OCI-LY1 (cell line): ENCODE measurements around the gene RWDD3.

Experiments used
- H2AFZ ChIP-seq: fragments of 200-600 bp; sonication (generic), shearing (Covaris generic); 2 replicates; pipeline ENCODE4 v1.6.0; 2014; ENCODE audit warnings: antibody characterized with exemption, mild to moderate bottlenecking, low read length
- H3F3A ChIP-seq: fragments of 200-600 bp; sonication (generic), shearing (Covaris generic); 2 replicates; pipeline ENCODE4 v1.6.0; 2014; ENCODE audit warnings: mild to moderate bottlenecking, antibody characterized with exemption, low read length, moderate library complexity; ENCODE audit not compliant: insufficient read depth
- H3K27ac ChIP-seq: fragments of 200-600 bp; sonication (generic); 2 replicates; pipeline ENCODE4 v1.5.1; 2014; ENCODE audit warnings: low read length, mixed run types, mild to moderate bottlenecking, low read depth; ENCODE audit not compliant: poor library complexity, severe bottlenecking
- H3K27me3 ChIP-seq: fragments of 200-600 bp; sonication (generic); 2 replicates; pipeline ENCODE4 v1.6.0; 2014; ENCODE audit warnings: antibody characterized with exemption, mild to moderate bottlenecking, low read length, moderate library complexity; ENCODE audit not compliant: insufficient read depth
- H3K36me3 ChIP-seq: fragments of 200-600 bp; sonication (generic); 2 replicates; pipeline ENCODE4 v1.6.1; 2014; ENCODE audit warnings: mild to moderate bottlenecking, antibody characterized with exemption, low read length, moderate library complexity, mixed read lengths; ENCODE audit not compliant: insufficient read depth
- H3K4me1 ChIP-seq: fragments of 200-600 bp; sonication (generic); 2 replicates; pipeline ENCODE4 v1.5.1; 2014; ENCODE audit warnings: mild to moderate bottlenecking, low read length, moderate library complexity; ENCODE audit not compliant: insufficient read depth, severe bottlenecking
- H3K4me2 ChIP-seq: fragments of 200-600 bp; sonication (generic), shearing (Covaris generic); 2 replicates; pipeline ENCODE4 v1.6.1; 2014; ENCODE audit warnings: low read length
- H3K4me3 ChIP-seq: fragments of 200-600 bp; sonication (generic); 2 replicates; pipeline ENCODE4 v1.5.1; 2014; ENCODE audit warnings: low read length, low read depth, mild to moderate bottlenecking, mixed read lengths; ENCODE audit not compliant: poor library complexity, severe bottlenecking
- H3K79me2 ChIP-seq: fragments of 200-600 bp; shearing (Covaris generic); 2 replicates; pipeline ENCODE4 v1.6.1; 2016; ENCODE audit warnings: mixed run types, low read length, mixed read lengths; ENCODE audit not compliant: insufficient read depth
- H3K9ac ChIP-seq: fragments of 200-600 bp; sonication (generic), shearing (Covaris generic); 2 replicates; pipeline ENCODE4 v1.6.1; 2014; ENCODE audit warnings: mild to moderate bottlenecking, low read length, mixed read lengths
- H3K9me2 ChIP-seq: fragments of 200-600 bp; sonication (generic), shearing (Covaris generic); 2 replicates; pipeline ENCODE4 v1.6.1; 2014; ENCODE audit warnings: low read depth, mild to moderate bottlenecking, low read length, mixed read lengths
- H3K9me3 ChIP-seq: fragments of 200-600 bp; shearing (Covaris generic); 2 replicates; pipeline ENCODE4 v1.6.1; 2014; ENCODE audit warnings: low read length, mixed read lengths
- H4K20me1 ChIP-seq: fragments of 200-600 bp; sonication (generic), shearing (Covaris generic); 2 replicates; pipeline ENCODE4 v1.6.0; 2016; ENCODE audit warnings: mild to moderate bottlenecking, low read length; ENCODE audit not compliant: insufficient read depth
- EZH2 ChIP-seq: fragments of 200-600 bp; sonication (generic), shearing (Covaris generic); IDR thresholded peaks from 2 replicates; pipeline ENCODE4 v1.8.0; 2017; ENCODE audit warnings: borderline replicate concordance, mixed run types, mild to moderate bottlenecking, antibody characterized with exemption, low read length, moderate library complexity, mixed read lengths
- TF ChIP-seq, protein P1 (sequence below): fragments of 200-600 bp; sonication (generic), shearing (Covaris generic); IDR thresholded peaks from 2 replicates; pipeline ENCODE4 v1.5.1; 2017; ENCODE audit warnings: mild to moderate bottlenecking, antibody characterized with exemption, low read length, moderate library complexity, mixed read lengths

The RWDD3 gene

DNA sequence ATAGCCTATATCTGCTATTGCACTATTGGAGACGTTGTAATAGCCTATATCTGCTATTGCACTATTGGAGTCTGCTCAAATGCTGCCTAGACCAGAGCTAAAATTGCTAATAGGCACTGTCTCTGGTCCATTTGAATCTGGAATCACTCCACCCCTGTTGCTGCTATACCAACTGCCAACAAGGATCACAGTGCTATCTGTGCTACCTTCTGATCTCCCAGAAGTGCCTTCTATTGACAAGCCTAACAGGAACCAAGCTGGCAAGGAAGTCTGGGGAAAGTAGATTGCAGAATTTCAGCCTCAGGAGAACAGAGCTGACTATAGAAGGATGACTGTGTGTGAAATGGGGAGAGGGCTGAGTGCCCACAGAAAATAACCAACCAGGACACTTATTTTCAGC is 15.9 kb downstream of the RWDD3 start:
- Histone ChIP-seq H3K27ac (no peak overlapping the region), H3K9me3 (no peaks in the 10 kb centered on the region), H3K36me3 (peaks cover 11% of the 10 kb centered on the region), H3K9ac (no peak overlapping the region), H4K20me1 (no peaks in the 10 kb centered on the region), H3K4me1 (no peaks in the 10 kb centered on the region), H3F3A (no peaks in the 10 kb centered on the region), H2AFZ (no peak overlapping the region), H3K9me2 (no peaks in the 10 kb centered on the region), H3K79me2 (no peaks in the 10 kb centered on the region), H3K27me3 (no peaks in the 10 kb centered on the region), H3K4me2 (no peak overlapping the region), H3K4me3 (no peak overlapping the region)
- TF ChIP-seq, protein P1, sequence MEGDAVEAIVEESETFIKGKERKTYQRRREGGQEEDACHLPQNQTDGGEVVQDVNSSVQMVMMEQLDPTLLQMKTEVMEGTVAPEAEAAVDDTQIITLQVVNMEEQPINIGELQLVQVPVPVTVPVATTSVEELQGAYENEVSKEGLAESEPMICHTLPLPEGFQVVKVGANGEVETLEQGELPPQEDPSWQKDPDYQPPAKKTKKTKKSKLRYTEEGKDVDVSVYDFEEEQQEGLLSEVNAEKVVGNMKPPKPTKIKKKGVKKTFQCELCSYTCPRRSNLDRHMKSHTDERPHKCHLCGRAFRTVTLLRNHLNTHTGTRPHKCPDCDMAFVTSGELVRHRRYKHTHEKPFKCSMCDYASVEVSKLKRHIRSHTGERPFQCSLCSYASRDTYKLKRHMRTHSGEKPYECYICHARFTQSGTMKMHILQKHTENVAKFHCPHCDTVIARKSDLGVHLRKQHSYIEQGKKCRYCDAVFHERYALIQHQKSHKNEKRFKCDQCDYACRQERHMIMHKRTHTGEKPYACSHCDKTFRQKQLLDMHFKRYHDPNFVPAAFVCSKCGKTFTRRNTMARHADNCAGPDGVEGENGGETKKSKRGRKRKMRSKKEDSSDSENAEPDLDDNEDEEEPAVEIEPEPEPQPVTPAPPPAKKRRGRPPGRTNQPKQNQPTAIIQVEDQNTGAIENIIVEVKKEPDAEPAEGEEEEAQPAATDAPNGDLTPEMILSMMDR: no peak
- TF ChIP-seq EZH2: no peak

DNA sequence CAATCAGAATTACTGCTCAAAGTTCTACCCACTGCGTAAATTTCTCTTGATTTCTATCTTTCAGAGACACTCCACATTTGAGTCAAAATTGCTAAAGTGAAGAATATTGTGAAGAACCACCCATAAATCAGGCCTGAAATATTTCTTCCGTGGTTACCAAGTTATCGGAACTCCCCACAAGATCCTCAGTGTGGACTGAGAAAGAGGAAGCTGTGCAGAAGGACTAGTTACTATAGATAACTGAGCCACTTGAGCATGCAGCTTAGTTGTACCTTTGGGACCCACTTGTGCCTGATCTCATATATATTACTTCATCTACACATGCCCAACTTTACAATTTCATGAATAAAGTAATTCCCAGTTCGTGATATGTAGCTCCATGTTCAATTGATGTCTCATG is 18.4 kb downstream of the RWDD3 start:
- Histone ChIP-seq H3K9me3 (no peaks in the 10 kb centered on the region), H3K9me2 (no peaks in the 10 kb centered on the region), H3K27me3 (no peaks in the 10 kb centered on the region), H3K4me2 (no peak overlapping the region), H3K9ac (no peak overlapping the region), H3F3A (no peaks in the 10 kb centered on the region), H3K36me3 (peaks cover 7% of the 10 kb centered on the region), H2AFZ (no peak overlapping the region), H3K79me2 (no peaks in the 10 kb centered on the region), H4K20me1 (no peaks in the 10 kb centered on the region), H3K4me1 (no peaks in the 10 kb centered on the region), H3K27ac (no peak overlapping the region), H3K4me3 (no peak overlapping the region)
- no peak for TF ChIP-seq EZH2

- Histone ChIP-seq H3K9ac (no peak overlapping the region), H4K20me1 (no peaks in the 10 kb centered on the region), H3F3A (no peaks in the 10 kb centered on the region), H3K4me3 (no peak overlapping the region), H2AFZ (no peak overlapping the region), H3K36me3 (peaks cover 3% of the 10 kb centered on the region), H3K27me3 (no peaks in the 10 kb centered on the region), H3K27ac (no peak overlapping the region), H3K9me3 (no peaks in the 10 kb centered on the region), H3K4me1 (no peaks in the 10 kb centered on the region), H3K79me2 (no peaks in the 10 kb centered on the region), H3K4me2 (no peak overlapping the region), H3K9me2 (no peaks in the 10 kb centered on the region)
- no peak for TF ChIP-seq EZH2
- TF ChIP-seq, protein P1: no peak
Observed at GRCh38 chr1:95254959-95255358, 20.9 kb downstream of the RWDD3 start.

DNA sequence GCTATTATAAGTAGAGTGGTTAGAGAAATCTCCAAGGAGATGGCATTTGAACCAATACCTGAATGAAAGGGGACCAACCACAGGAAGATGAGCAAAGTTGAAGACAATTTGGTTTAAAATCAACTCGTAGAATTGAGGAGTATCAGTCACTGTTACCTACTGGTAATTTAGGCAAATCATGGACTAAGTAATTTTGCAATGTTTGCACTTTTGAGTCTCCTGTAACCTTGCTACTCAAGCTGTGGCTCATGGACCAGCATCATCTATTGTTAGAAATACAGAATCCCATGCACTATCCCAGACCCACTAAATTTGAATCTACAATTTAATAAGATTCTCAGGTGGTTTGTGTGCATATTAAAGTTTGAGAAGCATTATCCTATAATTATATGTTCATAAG is 21.8 kb downstream of the RWDD3 start:
- no peak overlapping the region for H3K4me3 ChIP-seq
- H3K4me1 ChIP-seq: no peaks in the 10 kb centered on the region
- H3K36me3 ChIP-seq: peaks cover 3% of the 10 kb centered on the region
- no peaks in the 10 kb centered on the region for H3K27me3 ChIP-seq
- no peak overlapping the region for H3K27ac ChIP-seq
- H3K9ac ChIP-seq: no peak overlapping the region
- H3F3A ChIP-seq: no peaks in the 10 kb centered on the region
- H2AFZ ChIP-seq: no peak overlapping the region
- no peaks in the 10 kb centered on the region for H3K9me3 ChIP-seq
- no peaks in the 10 kb centered on the region for H4K20me1 ChIP-seq
- H3K9me2 ChIP-seq: no peaks in the 10 kb centered on the region
- H3K79me2 ChIP-seq: no peaks in the 10 kb centered on the region
- H3K4me2 ChIP-seq: no peak overlapping the region
- TF ChIP-seq, protein P1: no peak
- no peak for TF ChIP-seq EZH2
